Keratinocyte (primary cell): ENCODE measurements around the gene TSPAN7.

Experiments used
- EZH2 ChIP-seq: IDR thresholded peaks from one replicate; pipeline ENCODE4 v1.6.1; 2012; ENCODE audit warnings: inconsistent platforms, mild to moderate bottlenecking, low read length, moderate library complexity
- TF ChIP-seq, protein P1 (sequence below), 3 experiments: IDR thresholded peaks in 1 of 3; conservative IDR thresholded peaks in 1 of 3; optimal IDR thresholded peaks in 1 of 3; 2 replicates in 2 of 3; 3 replicates in 1 of 3; pipeline versions ENCODE3 to v1.5.1; 2011; ENCODE audit warnings: low read length in 3 of 3, mild to moderate bottlenecking in 3 of 3, moderate library complexity in 2 of 3, control low read depth in 1 of 3, inconsistent platforms in 1 of 3; ENCODE audit not compliant: insufficient read depth in 2 of 3; ENCODE audit errors: extremely low read depth in 1 of 3

DNA sequence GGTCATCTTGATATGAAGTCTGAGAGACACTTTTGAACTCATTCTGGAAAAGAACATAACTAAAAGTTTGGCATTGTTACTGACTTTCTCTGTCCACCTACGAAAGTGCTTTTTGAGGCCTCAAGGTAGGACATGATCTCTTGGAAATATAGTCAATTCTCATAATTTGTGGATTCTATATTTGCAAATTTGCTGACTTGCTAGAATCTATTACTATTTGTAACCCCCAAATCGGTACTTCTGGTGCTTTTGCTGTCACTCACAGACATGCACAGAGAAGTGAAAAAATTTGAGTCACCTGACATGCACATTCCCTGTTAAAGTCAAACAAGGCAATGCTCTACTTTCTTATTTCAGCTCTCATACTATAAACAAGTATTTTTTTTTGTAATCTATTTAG is 35.6 kb downstream of the TSPAN7 start:
- TF ChIP-seq, protein P1, sequence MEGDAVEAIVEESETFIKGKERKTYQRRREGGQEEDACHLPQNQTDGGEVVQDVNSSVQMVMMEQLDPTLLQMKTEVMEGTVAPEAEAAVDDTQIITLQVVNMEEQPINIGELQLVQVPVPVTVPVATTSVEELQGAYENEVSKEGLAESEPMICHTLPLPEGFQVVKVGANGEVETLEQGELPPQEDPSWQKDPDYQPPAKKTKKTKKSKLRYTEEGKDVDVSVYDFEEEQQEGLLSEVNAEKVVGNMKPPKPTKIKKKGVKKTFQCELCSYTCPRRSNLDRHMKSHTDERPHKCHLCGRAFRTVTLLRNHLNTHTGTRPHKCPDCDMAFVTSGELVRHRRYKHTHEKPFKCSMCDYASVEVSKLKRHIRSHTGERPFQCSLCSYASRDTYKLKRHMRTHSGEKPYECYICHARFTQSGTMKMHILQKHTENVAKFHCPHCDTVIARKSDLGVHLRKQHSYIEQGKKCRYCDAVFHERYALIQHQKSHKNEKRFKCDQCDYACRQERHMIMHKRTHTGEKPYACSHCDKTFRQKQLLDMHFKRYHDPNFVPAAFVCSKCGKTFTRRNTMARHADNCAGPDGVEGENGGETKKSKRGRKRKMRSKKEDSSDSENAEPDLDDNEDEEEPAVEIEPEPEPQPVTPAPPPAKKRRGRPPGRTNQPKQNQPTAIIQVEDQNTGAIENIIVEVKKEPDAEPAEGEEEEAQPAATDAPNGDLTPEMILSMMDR (optimal IDR thresholded peaks at IDR 0.05 in 1 of 3, IDR thresholded peaks at IDR 0.05 in 1 of 3, conservative IDR thresholded peaks at IDR 0.05 in 1 of 3; ENCODE audit: extremely low read depth in 1 of 3, insufficient read depth in 2 of 3, low read length in 3 of 3) = no peak
- no peak for TF ChIP-seq EZH2
